Activated naive CD8-positive, alpha-beta T cell (primary cell): ENCODE data around the gene KRTAP12-2.
"Not testable (repeated sequence)": the region's sequence is repeated elsewhere in the genome, so short reads cannot be mapped to it uniquely, and the experiment has no call there.

ENCODE experiments used
- H3K27ac Mint-ChIP-seq: one replicate; pipeline ENCODE4 v1.8.0; 2021; ENCODE audit warnings: mixed read lengths
- H3K27me3 Mint-ChIP-seq: one replicate; pipeline ENCODE4 v1.8.0; 2021; ENCODE audit warnings: mixed read lengths
- H3K36me3 Mint-ChIP-seq: one replicate; pipeline ENCODE4 v1.8.0; 2021; ENCODE audit warnings: mixed read lengths
- H3K4me1 Mint-ChIP-seq: one replicate; pipeline ENCODE4 v1.8.0; 2021; ENCODE audit warnings: low read depth, mixed read lengths
- H3K4me3 Mint-ChIP-seq: one replicate; pipeline ENCODE4 v1.8.0; 2021; ENCODE audit warnings: mild to moderate bottlenecking, mixed read lengths
- H3K9me3 Mint-ChIP-seq: one replicate; pipeline ENCODE4 v1.8.0; 2021; ENCODE audit warnings: low read depth, mixed read lengths

The KRTAP12-2 gene

GRCh38 chr21:44706026-44706705 lies 39.4 kb upstream of the KRTAP12-2 start:
- Mint-ChIP-seq H3K9me3 (no peaks in the 10 kb centered on the region), H3K4me1 (peaks cover 34% of the 10 kb centered on the region), H3K4me3 (no peak overlapping the region), H3K27ac (no peak overlapping the region), H3K36me3 (no peaks in the 10 kb centered on the region), H3K27me3 (peaks cover 44% of the 10 kb centered on the region)

- H3K27ac Mint-ChIP-seq = no peak overlapping the region
- no peaks in the 10 kb centered on the region for H3K9me3 Mint-ChIP-seq
- peaks cover 20% of the 10 kb centered on the region for H3K4me1 Mint-ChIP-seq
- H3K36me3 Mint-ChIP-seq = no peaks in the 10 kb centered on the region
- H3K4me3 Mint-ChIP-seq = no peak overlapping the region
- H3K27me3 Mint-ChIP-seq = peaks cover 44% of the 10 kb centered on the region
These were observed 37.9 kb upstream of the KRTAP12-2 start for GRCh38 chr21:44704636-44705001.

GRCh38 chr21:44703731-44704635 lies 37.3 kb upstream of the KRTAP12-2 start:
- peaks cover 18% of the 10 kb centered on the region for H3K4me1 Mint-ChIP-seq
- no peaks in the 10 kb centered on the region for H3K9me3 Mint-ChIP-seq
- H3K27ac Mint-ChIP-seq = no peak overlapping the region
- H3K4me3 Mint-ChIP-seq = no peak overlapping the region
- H3K36me3 Mint-ChIP-seq = no peaks in the 10 kb centered on the region
- peaks cover 44% of the 10 kb centered on the region for H3K27me3 Mint-ChIP-seq

GRCh38 chr21:44702973-44703730 lies 36.4 kb upstream of the KRTAP12-2 start:
- H3K27me3 Mint-ChIP-seq = peaks cover 43% of the 10 kb centered on the region
- H3K4me1 Mint-ChIP-seq = peaks cover 15% of the 10 kb centered on the region
- H3K4me3 Mint-ChIP-seq = no peak overlapping the region
- no peak overlapping the region for H3K27ac Mint-ChIP-seq
- H3K36me3 Mint-ChIP-seq = no peaks in the 10 kb centered on the region
- no peaks in the 10 kb centered on the region for H3K9me3 Mint-ChIP-seq

- Mint-ChIP-seq H3K27ac (no peak overlapping the region), H3K4me3 (no peak overlapping the region)
These were observed 35.6 kb upstream of the KRTAP12-2 start for GRCh38 chr21:44702111-44702972.

GRCh38 chr21:44701541-44701940 lies 34.8 kb upstream of the KRTAP12-2 start:
- H3K27ac Mint-ChIP-seq = peak overlapping the region; percentile 41
- H3K27me3 Mint-ChIP-seq = peaks cover 48% of the 10 kb centered on the region
- H3K9me3 Mint-ChIP-seq = no peaks in the 10 kb centered on the region
- H3K4me3 Mint-ChIP-seq = no peak overlapping the region
- H3K36me3 Mint-ChIP-seq = no peaks in the 10 kb centered on the region
- H3K4me1 Mint-ChIP-seq = peaks cover 15% of the 10 kb centered on the region

More at GRCh38 chr21:44702111-44702972, 35.6 kb upstream of the KRTAP12-2 start:
- Mint-ChIP-seq H3K4me1 (peaks cover 16% of the 10 kb centered on the region), H3K9me3 (no peaks in the 10 kb centered on the region), H3K27me3 (peaks cover 48% of the 10 kb centered on the region), H3K36me3 (no peaks in the 10 kb centered on the region)

GRCh38 chr21:44701023-44701400 lies 34.3 kb upstream of the KRTAP12-2 start:
- no peak overlapping the region for H3K27ac Mint-ChIP-seq
- no peak overlapping the region for H3K4me3 Mint-ChIP-seq
- peaks cover 12% of the 10 kb centered on the region for H3K4me1 Mint-ChIP-seq
- no peaks in the 10 kb centered on the region for H3K36me3 Mint-ChIP-seq
- H3K9me3 Mint-ChIP-seq = no peaks in the 10 kb centered on the region
- H3K27me3 Mint-ChIP-seq = peaks cover 45% of the 10 kb centered on the region

- Mint-ChIP-seq H3K4me3 (no peak overlapping the region), H3K9me3 (no peaks in the 10 kb centered on the region), H3K36me3 (no peaks in the 10 kb centered on the region), H3K4me1 (peaks cover 10% of the 10 kb centered on the region), H3K27ac (peak overlapping the region; percentile 16), H3K27me3 (peaks cover 41% of the 10 kb centered on the region)
These were observed 33.6 kb upstream of the KRTAP12-2 start for GRCh38 chr21:44700101-44701022.

- H3K9me3 Mint-ChIP-seq = no peaks in the 10 kb centered on the region
- H3K4me3 Mint-ChIP-seq = no peak overlapping the region
- H3K27ac Mint-ChIP-seq = peak overlapping the region; percentile 16
- peaks cover 11% of the 10 kb centered on the region for H3K4me1 Mint-ChIP-seq
- H3K36me3 Mint-ChIP-seq = no peaks in the 10 kb centered on the region
- H3K27me3 Mint-ChIP-seq = peaks cover 34% of the 10 kb centered on the region
These were observed 32.8 kb upstream of the KRTAP12-2 start for GRCh38 chr21:44699502-44700001.

GRCh38 chr21:44697811-44698734 lies 31.3 kb upstream of the KRTAP12-2 start:
- Mint-ChIP-seq H3K4me3 (no peak overlapping the region), H3K4me1 (peaks cover 17% of the 10 kb centered on the region), H3K9me3 (no peaks in the 10 kb centered on the region), H3K36me3 (no peaks in the 10 kb centered on the region), H3K27me3 (peaks cover 28% of the 10 kb centered on the region), H3K27ac (no peak overlapping the region)

- not testable (repeated sequence) for H3K9me3 Mint-ChIP-seq, H3K36me3 Mint-ChIP-seq, H3K4me3 Mint-ChIP-seq, H3K27ac Mint-ChIP-seq
- Mint-ChIP-seq H3K4me1 (peaks cover 20% of the 10 kb centered on the region), H3K27me3 (peaks cover 23% of the 10 kb centered on the region)
These were observed 30.6 kb upstream of the KRTAP12-2 start, which contains the start of gene KRTAP10-12 for GRCh38 chr21:44697172-44697810. Gene KRTAP10-12 (plus strand): TSS chr21:44697172. CDS start chr21:44697202, 30 bp downstream.

GRCh38 chr21:44696572-44696971 lies 29.8 kb upstream of the KRTAP12-2 start:
- peaks cover 20% of the 10 kb centered on the region for H3K27me3 Mint-ChIP-seq
- peaks cover 9% of the 10 kb centered on the region for H3K9me3 Mint-ChIP-seq
- peaks cover 23% of the 10 kb centered on the region for H3K4me1 Mint-ChIP-seq
- H3K27ac Mint-ChIP-seq = no peak overlapping the region
- H3K4me3 Mint-ChIP-seq = no peak overlapping the region
- peaks cover 3% of the 10 kb centered on the region for H3K36me3 Mint-ChIP-seq
